Muscle layer of colon (tissue), 2 donors: ENCODE measurements around the gene CNN3.
A peak's percentile ranks its signal among the peaks of the same experiment; 100 is the strongest.
"Not testable (repeated sequence)": the region's sequence is repeated elsewhere in the genome, so short reads cannot be mapped to it uniquely, and the experiment has no call there.

Source experiments
- H3K27ac ChIP-seq: one replicate; pipeline ENCODE4 v1.7.0; 2013; ENCODE audit warnings: low read depth, mild to moderate bottlenecking, low read length, moderate library complexity
- H3K27me3 ChIP-seq, 2 donors: one replicate each; pipeline ENCODE4 v1.7.0; 2013; ENCODE audit warnings: low read length in 2 of 2, mild to moderate bottlenecking in 2 of 2; ENCODE audit not compliant: insufficient read depth in 2 of 2, control insufficient read depth in 1 of 2
- H3K36me3 ChIP-seq: one replicate; pipeline ENCODE4 v1.7.0; 2013; ENCODE audit warnings: mild to moderate bottlenecking, low read length; ENCODE audit not compliant: insufficient read depth
- H3K4me1 ChIP-seq: one replicate; pipeline ENCODE4 v1.7.0; 2013; ENCODE audit warnings: mild to moderate bottlenecking, low read length; ENCODE audit not compliant: insufficient read depth
- H3K4me3 ChIP-seq, 2 donors: one replicate each; pipeline ENCODE4 v1.7.0; 2013; ENCODE audit warnings: low read length in 2 of 2, low read depth in 1 of 2, mild to moderate bottlenecking in 1 of 2, moderate library complexity in 1 of 2
- H3K9ac ChIP-seq: one replicate; pipeline ENCODE4 v1.7.0; 2013; ENCODE audit warnings: low read length
- H3K9me3 ChIP-seq: one replicate; pipeline ENCODE4 v1.7.0; 2013; ENCODE audit warnings: mild to moderate bottlenecking, low read length
- donor health status: abdominal sarcoma.
- donor health status: Adenocarcinoma of cecum.

CNN3 gene

DNA sequence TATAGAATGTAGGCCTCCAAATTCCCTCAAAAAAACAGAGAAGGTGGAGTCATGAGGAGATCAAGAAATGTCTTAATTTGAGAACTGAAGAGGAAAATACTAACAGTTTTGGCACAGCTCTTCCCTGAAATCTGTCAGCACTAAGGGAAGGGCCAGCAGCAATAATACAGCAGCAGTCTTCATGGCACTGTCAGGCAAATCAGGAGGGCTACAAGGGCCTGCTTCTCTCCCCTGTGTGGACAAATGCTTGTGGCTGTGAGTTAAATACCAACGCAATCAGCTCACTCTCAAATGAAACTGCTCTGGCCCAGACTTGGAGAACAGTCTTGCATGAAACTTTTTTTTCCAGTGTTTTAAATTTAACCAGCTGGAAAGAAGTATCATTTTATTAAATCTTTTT lies 20.5 kb upstream of the CNN3 start:
- Histone ChIP-seq H3K27me3 (no peaks in the 10 kb centered on the region), H3K36me3 (no peaks in the 10 kb centered on the region), H3K4me1 (peaks cover 5% of the 10 kb centered on the region), H3K9ac (no peak overlapping the region), H3K9me3 (no peaks in the 10 kb centered on the region), H3K27ac (peak overlapping the region; percentile 56), H3K4me3 (no peak overlapping the region)

DNA sequence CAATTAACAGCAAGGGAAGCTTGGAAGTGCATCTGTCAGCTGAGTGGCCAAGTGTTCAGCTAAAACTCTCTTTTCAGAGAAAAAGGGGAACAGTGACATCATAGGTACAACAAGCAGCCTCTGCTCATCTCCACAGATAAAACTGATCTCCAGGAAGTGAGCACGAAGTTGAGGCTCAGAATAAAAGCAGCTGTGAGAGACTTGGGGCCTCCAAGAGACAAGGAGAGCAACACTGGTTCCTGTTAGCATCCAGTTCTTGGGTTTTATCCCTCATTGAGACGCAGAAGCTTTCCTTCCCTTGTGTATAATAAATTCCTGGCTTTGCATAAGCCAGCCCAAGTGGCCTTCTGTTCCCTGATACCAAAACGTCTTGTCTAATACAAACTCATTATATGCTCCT lies 20.0 kb upstream of the CNN3 start:
- H3K36me3 ChIP-seq, result no peaks in the 10 kb centered on the region
- no peak overlapping the region for H3K9ac ChIP-seq
- no peak overlapping the region for H3K4me3 ChIP-seq
- H3K9me3 ChIP-seq, result no peaks in the 10 kb centered on the region
- H3K27me3 ChIP-seq, result no peaks in the 10 kb centered on the region
- peaks cover 5% of the 10 kb centered on the region for H3K4me1 ChIP-seq
- no peak overlapping the region for H3K27ac ChIP-seq

DNA sequence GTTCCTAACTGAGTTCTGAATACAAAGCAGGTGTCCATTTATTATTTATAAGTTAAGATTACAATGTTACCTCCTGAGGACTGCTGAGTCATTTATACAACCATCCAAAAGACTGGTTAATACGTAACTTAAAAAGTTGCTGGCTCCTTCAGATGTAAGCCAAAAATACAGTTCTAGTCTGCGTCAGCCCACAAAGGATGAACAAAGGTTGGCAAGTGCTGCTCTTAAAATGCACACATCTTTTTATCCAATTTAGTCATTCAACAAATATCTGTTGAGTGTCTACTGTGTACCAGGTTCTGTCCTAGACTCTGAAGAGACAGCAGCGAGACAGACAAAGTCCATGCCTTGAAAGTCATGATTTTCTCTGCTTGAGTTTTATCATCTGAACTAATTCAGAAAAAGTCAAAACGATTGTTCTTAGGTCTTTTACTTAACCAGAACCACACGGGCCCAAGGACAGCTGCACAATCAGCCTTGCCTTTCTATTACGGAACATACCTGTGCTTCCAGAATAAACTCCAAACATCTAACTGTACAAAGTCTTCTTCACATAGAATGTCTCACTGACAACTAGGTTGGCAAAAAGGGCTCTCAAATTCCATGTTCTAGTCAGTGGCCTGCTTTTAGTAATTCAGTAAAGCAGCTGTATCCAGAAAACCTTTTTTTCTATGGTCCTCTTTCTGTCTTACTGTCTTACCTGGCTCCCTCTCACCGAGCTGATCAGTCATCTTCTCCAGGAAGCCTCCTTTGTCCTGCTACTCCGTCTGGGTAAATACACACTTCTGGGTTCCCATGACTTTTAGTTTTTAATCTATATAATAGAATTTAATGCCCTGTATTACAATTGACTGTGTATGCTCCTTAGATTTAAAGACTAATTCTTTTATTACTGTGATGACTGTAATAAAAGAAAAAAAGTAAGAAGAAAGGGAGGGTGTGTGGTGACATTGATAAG lies 15.5 kb upstream of the CNN3 start:
- H3K27ac ChIP-seq, result no peak overlapping the region
- no peaks in the 10 kb centered on the region for H3K27me3 ChIP-seq
- H3K4me3 ChIP-seq, result no peak overlapping the region
- H3K9ac ChIP-seq, result no peak overlapping the region
- H3K36me3 ChIP-seq, result no peaks in the 10 kb centered on the region
- H3K9me3 ChIP-seq, result no peaks in the 10 kb centered on the region
- H3K4me1 ChIP-seq, result peaks cover 8% of the 10 kb centered on the region

DNA sequence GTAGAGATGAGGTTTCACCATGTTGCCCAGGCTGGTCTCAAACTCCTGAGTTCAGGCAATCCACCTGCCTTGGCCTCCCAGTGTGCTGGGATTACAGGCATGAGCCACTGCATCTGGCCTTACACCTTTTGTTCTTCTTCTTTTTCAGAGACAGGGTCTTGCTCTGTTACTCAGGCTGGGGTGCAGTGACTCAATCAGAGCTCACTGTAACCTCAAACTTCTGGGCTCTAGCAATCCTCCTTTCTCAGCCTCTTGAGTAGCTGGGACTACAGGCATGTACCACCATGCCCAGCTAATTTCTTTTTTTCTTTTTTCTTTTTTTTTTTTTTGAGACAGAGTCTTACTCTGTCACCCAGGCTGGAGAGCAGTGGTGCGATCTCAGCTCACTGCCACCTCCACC lies 14.6 kb upstream of the CNN3 start:
- not testable (repeated sequence) for H3K9me3 ChIP-seq, H3K36me3 ChIP-seq, H3K27me3 ChIP-seq, H3K27ac ChIP-seq, H3K9ac ChIP-seq, H3K4me3 ChIP-seq
- H3K4me1 ChIP-seq, result peaks cover 13% of the 10 kb centered on the region

DNA sequence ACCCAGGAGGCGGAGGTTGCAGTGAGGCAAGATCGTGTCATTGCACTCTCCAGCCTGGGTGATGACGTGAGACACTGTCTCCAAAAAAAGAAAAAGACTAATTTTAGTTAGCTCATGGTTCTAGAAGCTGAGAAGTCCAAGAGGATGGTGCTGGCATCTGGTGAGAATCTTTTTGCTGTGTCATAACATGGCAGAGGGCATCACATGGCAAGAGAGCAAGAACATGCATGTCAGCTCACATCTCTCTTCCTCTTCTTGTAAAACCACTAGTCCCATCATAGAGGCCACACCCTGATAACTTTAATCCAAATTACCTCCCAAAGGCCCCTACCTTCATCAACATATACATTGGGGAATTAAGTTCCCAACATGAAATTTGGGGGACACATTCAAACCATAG lies 13.8 kb upstream of the CNN3 start:
- no peaks in the 10 kb centered on the region for H3K36me3 ChIP-seq
- no peak overlapping the region for H3K27ac ChIP-seq
- H3K4me1 ChIP-seq, result peaks cover 17% of the 10 kb centered on the region
- H3K9me3 ChIP-seq, result no peaks in the 10 kb centered on the region
- H3K27me3 ChIP-seq, result no peaks in the 10 kb centered on the region
- no peak overlapping the region for H3K9ac ChIP-seq
- H3K4me3 ChIP-seq, result no peak overlapping the region

DNA sequence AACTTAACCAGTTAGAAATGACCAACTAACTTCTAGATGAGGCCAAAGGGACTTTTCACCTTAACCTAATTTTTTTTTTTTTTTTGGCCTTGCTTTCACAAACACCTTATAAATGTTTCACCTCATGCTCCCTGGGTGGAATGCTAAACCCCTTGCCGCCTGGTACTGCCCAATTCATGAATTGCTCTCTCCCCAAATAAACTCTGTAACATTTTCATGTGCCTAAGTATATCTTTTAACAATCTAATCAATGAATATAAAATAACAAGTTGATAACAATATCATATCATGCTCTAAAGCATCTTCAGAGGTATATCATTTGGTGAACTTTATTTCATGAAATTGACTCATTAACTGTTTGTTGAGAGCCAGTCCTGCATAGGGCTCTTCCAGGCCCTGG lies 10.9 kb upstream of the CNN3 start:
- Histone ChIP-seq H3K27ac (no peak overlapping the region), H3K36me3 (peaks cover 5% of the 10 kb centered on the region), H3K9ac (no peak overlapping the region), H3K4me3 (no peak overlapping the region), H3K4me1 (peaks cover 17% of the 10 kb centered on the region), H3K9me3 (no peaks in the 10 kb centered on the region), H3K27me3 (no peaks in the 10 kb centered on the region)

DNA sequence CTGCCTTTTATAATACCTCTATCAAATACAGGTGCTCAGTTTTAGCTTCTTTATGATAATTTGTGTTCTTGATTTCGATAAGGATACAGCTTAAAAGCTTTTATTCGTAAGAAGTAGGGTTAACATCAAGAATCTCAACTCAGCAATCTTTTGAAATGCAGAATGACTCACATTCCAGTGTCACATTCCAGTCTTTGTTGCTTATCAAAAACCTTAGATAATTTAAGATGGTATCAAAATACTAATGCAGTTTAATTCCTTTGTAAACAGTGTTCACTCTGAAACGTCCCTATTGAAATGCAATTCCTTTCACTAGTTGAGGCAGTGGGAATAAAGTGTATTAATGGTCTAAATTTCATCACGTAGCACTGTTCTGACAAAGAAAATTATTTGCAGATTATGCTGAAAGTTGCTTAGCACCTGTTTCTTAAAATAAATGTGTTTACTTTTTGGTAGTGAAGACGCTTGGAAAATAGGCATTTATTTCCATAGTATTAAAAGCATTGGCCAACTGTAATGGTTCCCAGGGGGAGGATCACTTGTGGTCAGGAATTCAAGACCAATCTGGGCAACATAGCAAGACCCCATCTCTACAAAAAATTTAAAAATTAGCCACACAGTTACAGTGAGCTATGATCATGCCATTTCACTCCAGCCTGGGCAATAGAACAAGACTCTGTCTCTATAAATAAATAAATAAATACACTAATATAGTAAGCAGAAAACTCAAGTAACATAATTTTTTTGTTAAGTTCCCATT lies 10.1 kb upstream of the CNN3 start:
- no peak overlapping the region for H3K27ac ChIP-seq

DNA sequence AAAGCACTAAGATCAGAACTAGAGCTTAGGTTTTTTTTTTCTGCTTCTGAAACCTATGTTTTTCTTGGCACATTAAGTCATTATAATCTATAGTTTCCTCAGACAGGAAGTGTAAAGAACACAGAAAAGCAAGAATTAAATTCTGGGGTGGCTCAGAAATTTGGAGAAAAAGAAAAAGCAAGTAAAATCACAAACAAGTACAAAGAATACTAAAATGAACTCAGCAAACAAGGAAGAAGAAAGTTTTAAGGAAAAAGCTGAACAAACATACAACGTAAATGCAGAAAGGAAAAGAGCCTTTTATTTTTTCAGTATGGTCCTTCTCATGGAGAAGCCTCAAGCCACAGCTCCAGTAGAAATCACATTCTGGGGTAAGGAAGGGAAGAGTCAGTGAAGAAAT lies 8.6 kb upstream of the CNN3 start:
- Histone ChIP-seq H3K27me3 (no peaks in the 10 kb centered on the region), H3K27ac (no peak overlapping the region), H3K4me1 (peaks cover 17% of the 10 kb centered on the region), H3K9ac (no peak overlapping the region), H3K36me3 (peaks cover 6% of the 10 kb centered on the region), H3K9me3 (no peaks in the 10 kb centered on the region), H3K4me3 (no peak overlapping the region)

More for the DNA sequence above, 10.1 kb upstream of the CNN3 start:
- no peaks in the 10 kb centered on the region for H3K9me3 ChIP-seq
- H3K36me3 ChIP-seq, result peaks cover 6% of the 10 kb centered on the region
- peaks cover 17% of the 10 kb centered on the region for H3K4me1 ChIP-seq
- no peaks in the 10 kb centered on the region for H3K27me3 ChIP-seq
- no peak overlapping the region for H3K4me3 ChIP-seq
- H3K9ac ChIP-seq, result no peak overlapping the region

DNA sequence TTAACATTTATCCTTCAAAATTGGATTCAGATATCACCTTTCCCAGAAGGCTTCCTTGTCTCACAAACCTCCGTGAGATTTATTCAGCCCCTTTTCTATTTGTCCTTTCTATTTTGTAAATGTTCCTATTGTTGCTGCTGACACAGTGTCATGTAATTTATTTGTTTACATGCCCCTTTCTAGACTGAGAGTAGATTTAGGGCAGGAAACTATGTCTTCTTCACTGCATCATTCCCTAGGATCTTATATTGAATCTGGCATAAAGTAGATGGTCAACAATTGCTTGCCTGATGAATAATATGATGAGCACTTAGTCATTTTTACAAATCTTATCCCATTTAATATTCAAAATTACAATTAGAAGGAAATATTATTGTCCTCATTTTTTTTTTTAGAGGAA lies 8.1 kb upstream of the CNN3 start:
- H3K4me3 ChIP-seq, result no peak overlapping the region
- H3K27ac ChIP-seq, result no peak overlapping the region
- H3K4me1 ChIP-seq, result peaks cover 17% of the 10 kb centered on the region

DNA sequence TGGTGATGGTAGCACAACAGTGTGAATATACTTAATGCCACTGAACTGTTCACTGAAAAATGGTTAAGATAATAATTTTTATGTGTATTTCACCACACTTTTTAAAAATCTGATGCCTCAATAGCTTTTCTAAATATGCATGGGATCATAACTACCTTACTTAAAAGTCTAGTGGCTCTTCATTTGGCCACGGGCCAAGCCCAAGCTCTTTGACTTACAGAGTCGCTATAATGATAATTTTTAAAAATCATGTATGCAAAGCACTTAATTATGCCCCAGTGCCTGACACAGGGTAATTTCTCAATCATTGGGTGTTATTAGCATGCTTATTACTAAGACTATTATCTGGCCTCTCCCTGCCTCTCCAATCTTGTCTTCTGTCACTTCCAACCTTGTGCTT lies 7.6 kb upstream of the CNN3 start:
- Histone ChIP-seq H3K27ac (no peak overlapping the region), H3K4me1 (peaks cover 22% of the 10 kb centered on the region), H3K9me3 (no peaks in the 10 kb centered on the region), H3K27me3 (no peaks in the 10 kb centered on the region), H3K36me3 (peaks cover 6% of the 10 kb centered on the region), H3K9ac (no peak overlapping the region), H3K4me3 (no peak overlapping the region)

More for the DNA sequence above, 8.1 kb upstream of the CNN3 start:
- no peaks in the 10 kb centered on the region for H3K27me3 ChIP-seq
- no peaks in the 10 kb centered on the region for H3K9me3 ChIP-seq
- H3K36me3 ChIP-seq, result peaks cover 6% of the 10 kb centered on the region
- H3K9ac ChIP-seq, result no peak overlapping the region

DNA sequence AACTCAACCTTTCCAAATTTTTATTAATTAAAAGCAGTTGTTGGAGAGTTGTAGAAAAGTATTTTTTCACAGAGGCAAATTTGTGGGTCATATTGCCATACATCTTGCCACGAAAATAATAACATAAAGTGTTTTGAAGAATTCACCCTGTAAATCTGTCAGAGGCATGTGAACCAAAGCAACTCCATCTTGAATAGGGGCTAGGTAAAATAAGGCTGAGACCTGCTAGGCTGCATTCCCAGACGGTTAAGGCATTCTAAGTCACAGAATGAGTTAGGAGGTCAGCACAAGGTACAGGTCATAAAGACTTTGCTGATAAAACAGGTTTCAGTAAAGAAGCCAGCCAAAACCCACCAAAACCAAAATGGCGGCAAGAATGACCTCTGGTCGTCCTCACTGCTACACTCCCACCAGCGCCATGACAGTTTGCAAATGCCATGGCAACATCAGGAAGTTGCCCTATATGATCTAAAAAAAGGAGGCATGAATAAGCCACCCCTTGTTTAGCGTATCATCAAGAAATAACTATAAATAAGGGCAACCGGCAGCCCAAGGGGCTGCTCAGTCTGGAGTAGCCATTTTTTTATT lies 4.4 kb upstream of the CNN3 start:
- H3K9ac ChIP-seq, result no peak overlapping the region
- peaks cover 6% of the 10 kb centered on the region for H3K36me3 ChIP-seq
- H3K4me1 ChIP-seq, result peaks cover 23% of the 10 kb centered on the region
- H3K9me3 ChIP-seq, result no peaks in the 10 kb centered on the region
- H3K27ac ChIP-seq, result no peak overlapping the region
- no peak overlapping the region for H3K4me3 ChIP-seq
- H3K27me3 ChIP-seq, result no peaks in the 10 kb centered on the region
